HepG2 (cell line): Measurements from ENCODE around the gene RALBP1. TPM values are rescaled to one million over a fixed set of nuclear protein-coding genes. Genes with fewer than 3 reads are reported as not detected.

Experiments used
- HOXA3 ChIP-seq: sonication (generic); formaldehyde crosslinking; IDR thresholded peaks from 2 replicates; pipeline ENCODE4 v1.5.0; 2020; ENCODE audit warnings: missing genetic modification reagents
- KLF15 ChIP-seq: sonication (generic); formaldehyde crosslinking; IDR thresholded peaks from 2 replicates; pipeline ENCODE4 v1.8.1; 2023; ENCODE audit warnings: borderline replicate concordance, mild to moderate bottlenecking, inconsistent platforms, missing genetic modification reagents, mixed read lengths
- NFYB ChIP-seq: sonication (generic); formaldehyde crosslinking; IDR thresholded peaks from 2 replicates; pipeline ENCODE4 v1.4.0; 2020; ENCODE audit warnings: missing genetic modification reagents
- RCOR2 ChIP-seq: IDR thresholded peaks from 2 replicates; pipeline ENCODE4 v1.6.1; 2016; ENCODE audit warnings: missing biosample characterization, missing genetic modification reagents
- RORA ChIP-seq: sonication (generic); formaldehyde crosslinking; IDR thresholded peaks from 2 replicates; pipeline ENCODE4 v1.5.0; 2020; ENCODE audit warnings: mild to moderate bottlenecking, missing genetic modification reagents, moderate library complexity
- SIX1 ChIP-seq: sonication (generic); formaldehyde crosslinking; IDR thresholded peaks from 2 replicates; pipeline ENCODE4 v1.4.0; 2020; ENCODE audit warnings: missing genetic modification reagents, borderline replicate concordance
- ZFP82 ChIP-seq: sonication (generic); formaldehyde crosslinking; IDR thresholded peaks from 2 replicates; pipeline ENCODE4 v1.5.1; 2020; ENCODE audit warnings: mild to moderate bottlenecking, missing genetic modification reagents, borderline replicate concordance
- ZFX ChIP-seq: sonication (generic); formaldehyde crosslinking; IDR thresholded peaks from 2 replicates; pipeline ENCODE4 v1.4.0; 2020; ENCODE audit warnings: mild to moderate bottlenecking, low read depth, missing genetic modification reagents, moderate library complexity
- ZNF12 ChIP-seq: sonication (generic); formaldehyde crosslinking; IDR thresholded peaks from 2 replicates; pipeline ENCODE4 v1.5.0; 2020; ENCODE audit warnings: missing genetic modification reagents
- ZNF274 ChIP-seq: sonication (generic); formaldehyde crosslinking; IDR thresholded peaks from 2 replicates; pipeline ENCODE4 v1.5.1; 2020; ENCODE audit warnings: mild to moderate bottlenecking, missing genetic modification reagents
- ZNF460 ChIP-seq: sonication (generic); formaldehyde crosslinking; IDR thresholded peaks from 2 replicates; pipeline ENCODE4 v1.5.1; 2020; ENCODE audit warnings: missing genetic modification reagents, mild to moderate bottlenecking, borderline replicate concordance
- ZNF737 ChIP-seq: sonication (generic); formaldehyde crosslinking; IDR thresholded peaks from 2 replicates; pipeline ENCODE4 v1.5.0; 2020; ENCODE audit warnings: missing genetic modification reagents, mild to moderate bottlenecking, borderline replicate concordance
- ZSCAN21 ChIP-seq: sonication (generic); formaldehyde crosslinking; IDR thresholded peaks from 2 replicates; pipeline ENCODE4 v1.8.0; 2022; ENCODE audit warnings: mild to moderate bottlenecking, missing genetic modification reagents, moderate library complexity, borderline replicate concordance
- polyA plus RNA-seq, 8 experiments: library from polyadenylated mRNA; depleted of rRNA in 3 of 8; stranded (reverse) in 7 of 8; unstranded in 1 of 8; fragments of >200 nt; fragmentation: Illumina TruSeq in 4 of 8; extraction: Trizol in 4 of 8; gene quantifications; 2 replicates each; pipeline versions ENCODE4 v1.2.1 to v1.2.3, GENCODE V29; 2011 to 2016; ENCODE audit warnings: low read depth in 4 of 8, missing spikeins in 1 of 8, mixed read lengths in 1 of 8; ENCODE audit not compliant: insufficient read depth in 1 of 8
- total RNA-seq, 5 experiments: library from RNA; depleted of rRNA; stranded (reverse); fragments of >200 nt; fragmentation: Illumina TruSeq; extraction: Trizol; gene quantifications; 2 replicates each; pipeline ENCODE4 v1.2.3, GENCODE V29; 2016; ENCODE audit warnings: low read depth in 1 of 5
- TF ChIP-seq, protein P1 (sequence below): sonication (generic); formaldehyde crosslinking; IDR thresholded peaks from 2 replicates; pipeline ENCODE4 v1.8.1; 2023; ENCODE audit warnings: mild to moderate bottlenecking, moderate library complexity, missing genetic modification reagents
- TF ChIP-seq, protein P2 (sequence below): sonication (generic); formaldehyde crosslinking; IDR thresholded peaks from 2 replicates; pipeline ENCODE4 v1.5.0; 2020; ENCODE audit warnings: missing genetic modification reagents
- TF ChIP-seq, protein P3 (sequence below): sonication (generic); formaldehyde crosslinking; IDR thresholded peaks from 2 replicates; pipeline ENCODE4 v1.4.0; 2020; ENCODE audit warnings: mild to moderate bottlenecking, missing genetic modification reagents
- TF ChIP-seq, protein P4 (sequence below): sonication (generic); formaldehyde crosslinking; IDR thresholded peaks from 2 replicates; pipeline ENCODE4 v1.9.0; 2021; ENCODE audit warnings: missing genetic modification reagents, mild to moderate bottlenecking, borderline replicate concordance
- TF ChIP-seq, protein P5 (sequence below): sonication (generic); formaldehyde crosslinking; IDR thresholded peaks from 2 replicates; pipeline ENCODE4 v1.4.0; 2020; ENCODE audit warnings: missing genetic modification reagents
- TF ChIP-seq, protein P6 (sequence below): sonication (generic); formaldehyde crosslinking; IDR thresholded peaks from 2 replicates; pipeline ENCODE4 v1.5.1; 2020; ENCODE audit warnings: mild to moderate bottlenecking, missing genetic modification reagents, moderate library complexity

The RALBP1 gene
- total and polyA plus RNA-seq, 2 of the 13 experiments (the other 11 are each of a cell fraction or from before 2014, with no cell fraction given) = 24.5 to 33.1 TPM

DNA sequence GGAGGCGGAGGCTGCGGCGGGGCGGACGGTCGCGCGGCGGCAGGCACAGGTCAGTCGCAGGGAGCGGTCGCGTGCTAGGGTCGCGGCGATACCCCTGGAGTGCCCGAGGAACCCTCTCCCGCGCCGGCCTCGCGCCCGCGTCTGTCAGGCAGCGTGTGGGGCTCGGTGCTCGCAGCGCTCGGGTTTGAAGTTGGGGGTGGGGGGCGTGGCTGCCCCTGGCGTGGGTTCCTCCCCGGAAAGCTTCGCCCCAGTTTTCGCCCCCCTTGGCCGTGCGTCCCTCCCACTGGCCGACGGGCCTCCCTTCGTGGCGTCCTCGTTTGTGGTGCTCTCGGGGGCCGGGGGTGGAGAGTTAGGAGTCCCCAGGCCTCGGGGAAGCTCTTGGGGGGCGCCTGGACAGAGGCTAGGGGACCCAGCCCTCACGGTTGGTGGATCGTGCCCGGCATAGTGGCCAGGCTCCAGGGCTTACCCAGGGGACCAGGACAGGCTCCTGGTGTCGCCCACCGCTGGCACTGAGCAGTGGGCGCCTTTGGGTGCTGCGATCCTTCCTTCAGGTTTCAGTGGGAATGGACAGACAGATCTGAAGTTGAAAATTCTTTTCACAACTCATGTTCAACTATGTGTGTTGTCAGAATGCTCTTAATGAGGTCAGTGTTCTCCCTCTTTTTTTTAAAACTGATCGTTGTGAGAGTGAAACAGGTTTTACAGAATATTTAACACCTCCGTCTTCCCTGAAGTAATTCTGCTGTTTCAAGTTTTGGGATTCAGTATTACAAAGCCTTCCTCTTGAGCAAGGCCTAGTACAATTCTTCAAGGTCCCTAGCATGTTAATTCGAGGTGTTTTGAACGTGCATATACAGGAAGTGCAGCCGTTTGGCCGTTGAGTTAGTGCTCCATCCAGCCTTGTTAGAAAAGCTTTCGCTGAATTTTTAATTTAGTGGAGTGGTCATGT is 604 bp downstream of the RALBP1 start (continued):
- TF ChIP-seq SIX1 (CRISPR knock-in tag) (no peak), ZNF737 (no peak), ZNF12 (no peak), ZFX (CRISPR knock-in tag) (peak; percentile 33; the same call in 1 of the 2 replicates), RORA (no peak), RCOR2 (CRISPR knock-in tag) (no peak), NFYB (CRISPR knock-in tag) (no peak), KLF15 (CRISPR knock-in tag) (no peak), ZNF274 (CRISPR knock-in tag) (0 out of 2 replicates have a peak, but pooled peaks have one; percentile 20), HOXA3 (CRISPR knock-in tag) (0 out of 2 replicates have a peak, but pooled peaks have one; percentile 64), ZFP82 (no peak), ZSCAN21 (CRISPR knock-in tag) (0 out of 2 replicates have a peak, but pooled peaks have one; percentile 26), ZNF460 (no peak)
- TF ChIP-seq, protein P1, sequence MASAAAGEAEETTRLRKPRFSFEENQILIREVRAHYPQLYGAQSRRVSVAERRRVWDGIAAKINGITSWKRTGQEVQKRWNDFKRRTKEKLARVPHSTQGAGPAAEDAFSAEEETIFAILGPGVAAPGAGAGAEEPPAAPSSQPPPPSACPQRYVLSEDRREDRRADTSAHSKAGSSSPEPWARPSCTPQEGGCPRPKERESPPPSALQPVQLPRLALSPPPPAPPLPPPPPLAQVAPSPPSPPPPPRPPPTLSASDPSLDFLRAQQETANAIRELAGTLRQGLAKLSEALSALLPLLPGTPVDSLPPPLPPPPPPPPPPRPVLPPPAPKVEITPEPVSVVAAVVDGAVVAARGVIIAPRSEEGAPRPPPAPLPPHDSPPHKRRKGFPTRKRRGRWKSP = 0 out of 2 replicates have a peak, but pooled peaks have one; percentile 14
- TF ChIP-seq, protein P2, sequence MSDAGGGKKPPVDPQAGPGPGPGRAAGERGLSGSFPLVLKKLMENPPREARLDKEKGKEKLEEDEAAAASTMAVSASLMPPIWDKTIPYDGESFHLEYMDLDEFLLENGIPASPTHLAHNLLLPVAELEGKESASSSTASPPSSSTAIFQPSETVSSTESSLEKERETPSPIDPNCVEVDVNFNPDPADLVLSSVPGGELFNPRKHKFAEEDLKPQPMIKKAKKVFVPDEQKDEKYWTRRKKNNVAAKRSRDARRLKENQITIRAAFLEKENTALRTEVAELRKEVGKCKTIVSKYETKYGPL (CRISPR knock-in tag) = no peak
- TF ChIP-seq, protein P3, sequence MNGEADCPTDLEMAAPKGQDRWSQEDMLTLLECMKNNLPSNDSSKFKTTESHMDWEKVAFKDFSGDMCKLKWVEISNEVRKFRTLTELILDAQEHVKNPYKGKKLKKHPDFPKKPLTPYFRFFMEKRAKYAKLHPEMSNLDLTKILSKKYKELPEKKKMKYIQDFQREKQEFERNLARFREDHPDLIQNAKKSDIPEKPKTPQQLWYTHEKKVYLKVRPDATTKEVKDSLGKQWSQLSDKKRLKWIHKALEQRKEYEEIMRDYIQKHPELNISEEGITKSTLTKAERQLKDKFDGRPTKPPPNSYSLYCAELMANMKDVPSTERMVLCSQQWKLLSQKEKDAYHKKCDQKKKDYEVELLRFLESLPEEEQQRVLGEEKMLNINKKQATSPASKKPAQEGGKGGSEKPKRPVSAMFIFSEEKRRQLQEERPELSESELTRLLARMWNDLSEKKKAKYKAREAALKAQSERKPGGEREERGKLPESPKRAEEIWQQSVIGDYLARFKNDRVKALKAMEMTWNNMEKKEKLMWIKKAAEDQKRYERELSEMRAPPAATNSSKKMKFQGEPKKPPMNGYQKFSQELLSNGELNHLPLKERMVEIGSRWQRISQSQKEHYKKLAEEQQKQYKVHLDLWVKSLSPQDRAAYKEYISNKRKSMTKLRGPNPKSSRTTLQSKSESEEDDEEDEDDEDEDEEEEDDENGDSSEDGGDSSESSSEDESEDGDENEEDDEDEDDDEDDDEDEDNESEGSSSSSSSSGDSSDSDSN = 0 out of 2 replicates have a peak, but pooled peaks have one; percentile 13
- TF ChIP-seq, protein P4, sequence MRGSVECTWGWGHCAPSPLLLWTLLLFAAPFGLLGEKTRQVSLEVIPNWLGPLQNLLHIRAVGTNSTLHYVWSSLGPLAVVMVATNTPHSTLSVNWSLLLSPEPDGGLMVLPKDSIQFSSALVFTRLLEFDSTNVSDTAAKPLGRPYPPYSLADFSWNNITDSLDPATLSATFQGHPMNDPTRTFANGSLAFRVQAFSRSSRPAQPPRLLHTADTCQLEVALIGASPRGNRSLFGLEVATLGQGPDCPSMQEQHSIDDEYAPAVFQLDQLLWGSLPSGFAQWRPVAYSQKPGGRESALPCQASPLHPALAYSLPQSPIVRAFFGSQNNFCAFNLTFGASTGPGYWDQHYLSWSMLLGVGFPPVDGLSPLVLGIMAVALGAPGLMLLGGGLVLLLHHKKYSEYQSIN = no peak
- TF ChIP-seq, protein P5, sequence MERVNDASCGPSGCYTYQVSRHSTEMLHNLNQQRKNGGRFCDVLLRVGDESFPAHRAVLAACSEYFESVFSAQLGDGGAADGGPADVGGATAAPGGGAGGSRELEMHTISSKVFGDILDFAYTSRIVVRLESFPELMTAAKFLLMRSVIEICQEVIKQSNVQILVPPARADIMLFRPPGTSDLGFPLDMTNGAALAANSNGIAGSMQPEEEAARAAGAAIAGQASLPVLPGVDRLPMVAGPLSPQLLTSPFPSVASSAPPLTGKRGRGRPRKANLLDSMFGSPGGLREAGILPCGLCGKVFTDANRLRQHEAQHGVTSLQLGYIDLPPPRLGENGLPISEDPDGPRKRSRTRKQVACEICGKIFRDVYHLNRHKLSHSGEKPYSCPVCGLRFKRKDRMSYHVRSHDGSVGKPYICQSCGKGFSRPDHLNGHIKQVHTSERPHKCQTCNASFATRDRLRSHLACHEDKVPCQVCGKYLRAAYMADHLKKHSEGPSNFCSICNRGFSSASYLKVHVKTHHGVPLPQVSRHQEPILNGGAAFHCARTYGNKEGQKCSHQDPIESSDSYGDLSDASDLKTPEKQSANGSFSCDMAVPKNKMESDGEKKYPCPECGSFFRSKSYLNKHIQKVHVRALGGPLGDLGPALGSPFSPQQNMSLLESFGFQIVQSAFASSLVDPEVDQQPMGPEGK (CRISPR knock-in tag) = peak; percentile 69
- TF ChIP-seq, protein P6, sequence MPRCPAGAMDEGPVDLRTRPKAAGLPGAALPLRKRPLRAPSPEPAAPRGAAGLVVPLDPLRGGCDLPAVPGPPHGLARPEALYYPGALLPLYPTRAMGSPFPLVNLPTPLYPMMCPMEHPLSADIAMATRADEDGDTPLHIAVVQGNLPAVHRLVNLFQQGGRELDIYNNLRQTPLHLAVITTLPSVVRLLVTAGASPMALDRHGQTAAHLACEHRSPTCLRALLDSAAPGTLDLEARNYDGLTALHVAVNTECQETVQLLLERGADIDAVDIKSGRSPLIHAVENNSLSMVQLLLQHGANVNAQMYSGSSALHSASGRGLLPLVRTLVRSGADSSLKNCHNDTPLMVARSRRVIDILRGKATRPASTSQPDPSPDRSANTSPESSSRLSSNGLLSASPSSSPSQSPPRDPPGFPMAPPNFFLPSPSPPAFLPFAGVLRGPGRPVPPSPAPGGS (CRISPR knock-in tag) = peak; percentile 74; the same call in 1 of the 2 replicates
